NCI-H1092 (cell line): ENCODE results near the gene SLC25A21.
"Not testable (repeated sequence)": the region's sequence is repeated elsewhere in the genome, so short reads cannot be mapped to it uniquely, and the experiment has no call there.

Experiments used
- DNase-seq: peaks from one replicate; lab custom pipeline; 2025; lab: John Stamatoyannopoulos, UW

The SLC25A21 gene

DNA sequence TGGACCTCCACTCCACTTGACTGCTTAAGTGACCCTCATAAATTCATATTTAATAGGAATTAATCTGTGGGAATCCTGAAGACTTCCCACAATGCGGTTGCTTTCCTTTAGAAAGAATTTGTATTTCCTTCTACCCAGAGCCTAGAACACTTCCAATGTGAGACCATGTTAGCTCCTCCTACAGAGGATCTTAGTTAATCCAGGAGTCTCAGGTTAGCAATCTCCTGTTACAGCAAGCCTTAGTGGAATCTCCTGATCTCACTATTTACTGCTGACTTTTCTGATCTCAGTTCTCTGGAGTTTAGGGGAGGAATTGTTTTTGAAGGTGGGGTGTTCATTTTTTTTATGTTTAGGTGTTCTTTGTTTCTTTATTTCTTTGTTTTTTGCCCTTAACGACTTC lies 186.0 kb downstream of the SLC25A21 start:
- DNase-seq = no peak

DNA sequence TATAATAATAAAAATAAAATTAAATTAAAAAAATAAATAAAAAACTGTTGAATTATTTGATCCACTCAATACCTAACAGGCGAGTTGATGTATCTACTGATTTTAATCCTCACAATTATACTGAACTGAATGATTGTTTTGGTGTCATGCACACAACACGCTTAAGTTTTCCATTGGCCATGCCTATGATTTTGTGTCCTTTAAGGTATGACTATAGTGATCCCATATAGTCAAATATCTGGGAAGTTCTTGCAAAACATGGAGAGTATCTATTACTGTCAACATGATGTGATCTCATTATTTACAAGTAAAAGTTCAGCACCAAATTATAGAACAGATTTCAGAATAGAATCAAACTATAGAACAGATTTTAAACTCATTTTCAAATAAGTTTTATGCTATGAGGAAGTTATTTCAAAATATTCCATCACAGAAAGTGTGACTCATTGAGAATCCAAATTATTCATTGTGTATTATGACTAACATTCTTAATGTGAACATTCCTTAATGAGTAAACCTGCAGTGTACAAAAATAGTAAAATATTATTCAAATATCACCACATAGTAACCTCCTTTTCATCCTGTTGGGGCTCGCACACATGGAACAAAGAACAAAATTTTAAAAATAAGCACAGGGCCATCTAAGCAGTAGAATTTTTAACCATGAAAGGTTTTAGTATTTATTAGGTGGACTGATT lies 190.4 kb downstream of the SLC25A21 start:
- DNase-seq = no peak

DNA sequence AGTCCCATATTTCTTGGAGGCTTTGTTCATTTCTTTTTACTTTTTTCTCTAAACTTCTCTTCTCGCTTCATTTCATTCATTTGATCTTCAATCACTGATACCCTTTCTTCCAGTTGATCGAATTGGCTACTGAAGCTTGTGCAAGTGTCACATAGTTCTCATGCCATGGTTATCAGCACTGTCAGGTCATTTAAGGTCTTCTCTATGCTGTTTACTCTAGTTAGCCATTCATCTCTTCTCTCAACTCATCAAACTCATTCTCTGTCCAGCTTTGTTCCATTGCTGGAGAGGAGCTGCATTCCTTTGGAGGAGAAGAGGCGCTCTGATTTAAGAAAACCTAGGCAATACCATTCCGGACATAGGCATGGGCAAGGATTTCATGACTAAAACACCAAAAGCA lies 192.0 kb downstream of the SLC25A21 start:
- DNase-seq = not testable (repeated sequence)

DNA sequence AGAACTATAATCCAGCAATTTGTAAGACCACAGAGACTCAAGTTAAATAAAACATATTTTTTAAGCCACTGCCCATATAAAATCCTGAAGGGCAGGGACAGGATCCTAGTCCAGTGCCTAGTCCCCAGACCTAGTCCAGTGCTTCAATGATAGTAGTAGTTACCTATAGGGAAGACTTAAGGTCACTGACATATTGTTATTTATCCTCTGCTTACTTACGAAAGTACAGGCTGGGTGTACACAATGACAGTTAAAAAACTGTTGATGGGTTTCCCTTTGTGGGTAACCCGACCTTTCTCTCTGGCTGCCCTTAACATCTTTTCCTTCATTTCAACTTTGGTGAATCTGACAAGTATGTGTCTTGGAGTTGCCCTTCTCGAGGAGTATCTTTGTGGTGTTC lies 192.5 kb downstream of the SLC25A21 start:
- no peak for DNase-seq

DNA sequence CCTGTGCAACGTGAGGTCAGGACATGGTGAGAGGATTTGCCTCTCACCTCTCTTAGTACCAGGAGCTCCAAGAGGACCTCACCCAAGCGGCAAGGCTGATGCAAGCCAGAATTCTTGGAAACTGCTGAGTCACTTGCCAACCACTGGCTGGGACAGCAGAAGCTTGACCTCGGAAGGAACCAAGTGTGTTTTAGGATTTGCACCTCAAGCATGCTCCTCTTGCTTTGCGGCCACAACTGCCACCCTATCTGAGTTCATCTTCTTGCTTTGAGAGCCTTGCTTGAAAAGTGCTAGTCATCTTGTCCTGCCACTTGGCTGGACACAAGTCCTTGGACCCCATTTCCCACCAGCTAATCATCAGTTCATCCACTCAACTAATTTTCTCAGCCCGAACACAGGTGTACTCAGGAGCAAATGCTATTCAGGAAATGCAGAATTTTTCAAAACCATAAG lies 195.8 kb downstream of the SLC25A21 start:
- no peak for DNase-seq

DNA sequence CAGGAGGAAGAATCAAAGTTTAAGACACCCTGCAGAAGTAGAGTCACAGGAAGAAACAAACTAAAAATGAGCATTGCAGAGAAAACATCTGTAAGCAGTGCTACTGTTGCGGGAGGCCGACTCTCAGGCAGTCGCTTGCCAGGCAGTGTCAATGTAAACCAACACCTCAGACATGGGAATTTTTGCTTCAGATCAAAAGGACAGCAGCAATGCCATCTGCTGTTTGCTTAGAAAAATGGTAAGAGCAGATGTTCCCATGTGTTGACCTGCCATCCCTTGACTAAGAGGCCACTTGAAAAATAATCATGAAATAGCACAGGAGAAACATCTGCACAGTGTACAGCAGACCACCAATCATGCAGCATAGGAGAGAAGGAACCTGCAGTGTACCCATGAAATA lies 196.6 kb downstream of the SLC25A21 start:
- DNase-seq = no peak

DNA sequence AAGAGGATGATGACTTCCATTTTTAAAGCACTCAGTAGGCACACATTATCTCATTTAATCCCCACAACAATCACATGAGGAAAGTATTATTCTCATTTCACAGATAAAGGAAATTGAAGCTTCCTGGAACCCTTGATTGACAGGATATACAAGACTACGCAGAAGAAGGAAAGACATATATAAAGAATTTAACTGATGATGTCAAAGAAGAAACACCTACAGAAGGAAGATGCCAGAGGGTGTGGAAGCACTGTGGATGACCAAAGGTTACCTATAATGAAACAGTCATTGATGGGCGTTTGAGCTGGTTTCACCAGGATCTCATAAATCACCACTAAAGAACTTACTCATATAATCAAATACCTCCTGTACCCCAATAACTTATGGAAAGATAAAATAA lies 197.4 kb downstream of the SLC25A21 start:
- no peak for DNase-seq

DNA sequence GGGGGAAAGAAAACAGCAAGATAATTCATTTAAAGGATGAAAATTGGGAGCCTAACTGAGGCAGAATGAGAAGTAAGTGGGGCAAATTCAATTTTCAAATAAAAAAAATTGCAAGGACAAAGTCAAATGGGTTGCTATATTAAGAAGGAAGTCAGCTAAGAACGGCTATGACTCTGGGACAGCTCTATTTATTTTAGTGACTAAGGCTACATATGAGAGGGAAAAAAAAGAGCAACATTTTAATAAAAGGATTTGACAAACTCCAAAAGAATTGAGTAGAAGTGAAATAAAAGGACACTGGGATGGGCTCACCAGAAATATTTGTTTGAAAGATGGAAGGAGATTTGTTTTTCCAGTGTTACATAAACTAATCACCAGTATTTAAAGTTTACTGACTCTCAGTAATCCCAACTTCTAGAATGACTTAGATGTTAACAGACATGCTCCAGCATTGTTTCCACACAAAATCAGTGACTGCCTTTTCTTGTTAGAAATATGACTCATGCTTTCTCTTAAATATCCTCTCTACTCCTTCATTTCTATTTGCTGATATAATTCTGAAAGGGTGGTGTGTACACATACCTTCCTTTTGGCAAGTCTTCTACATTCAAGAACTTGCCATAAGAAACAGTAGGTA lies 198.5 kb downstream of the SLC25A21 start:
- DNase-seq = no peak

DNA sequence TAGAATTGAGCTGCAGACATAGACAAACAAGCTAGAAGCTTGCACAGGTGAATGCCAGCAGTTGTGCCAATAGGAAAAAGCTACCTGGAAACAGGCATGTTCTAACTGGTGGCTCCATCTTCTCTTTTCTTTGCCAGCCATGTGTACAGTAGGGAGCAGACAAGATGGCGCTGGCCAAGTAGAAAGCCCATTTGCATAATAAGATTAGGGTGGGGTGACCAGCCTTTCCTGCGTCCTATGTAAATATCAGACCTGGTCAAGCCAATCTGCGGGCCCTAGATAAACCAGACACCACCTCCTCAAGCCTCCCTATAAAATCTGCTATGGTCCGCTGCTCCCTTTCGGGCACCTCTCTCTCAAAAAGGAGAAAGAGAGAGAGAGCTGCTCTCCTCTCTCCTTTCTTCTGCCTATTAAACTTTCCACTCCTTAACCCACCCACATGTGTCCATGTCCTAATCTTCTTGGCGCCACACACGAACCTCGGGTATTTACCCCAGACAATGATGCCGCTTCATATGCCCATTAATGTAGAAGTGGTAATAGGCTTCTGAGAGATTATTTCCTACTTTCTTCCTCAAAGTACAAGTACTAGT lies 201.0 kb downstream of the SLC25A21 start:
- DNase-seq = no peak

DNA sequence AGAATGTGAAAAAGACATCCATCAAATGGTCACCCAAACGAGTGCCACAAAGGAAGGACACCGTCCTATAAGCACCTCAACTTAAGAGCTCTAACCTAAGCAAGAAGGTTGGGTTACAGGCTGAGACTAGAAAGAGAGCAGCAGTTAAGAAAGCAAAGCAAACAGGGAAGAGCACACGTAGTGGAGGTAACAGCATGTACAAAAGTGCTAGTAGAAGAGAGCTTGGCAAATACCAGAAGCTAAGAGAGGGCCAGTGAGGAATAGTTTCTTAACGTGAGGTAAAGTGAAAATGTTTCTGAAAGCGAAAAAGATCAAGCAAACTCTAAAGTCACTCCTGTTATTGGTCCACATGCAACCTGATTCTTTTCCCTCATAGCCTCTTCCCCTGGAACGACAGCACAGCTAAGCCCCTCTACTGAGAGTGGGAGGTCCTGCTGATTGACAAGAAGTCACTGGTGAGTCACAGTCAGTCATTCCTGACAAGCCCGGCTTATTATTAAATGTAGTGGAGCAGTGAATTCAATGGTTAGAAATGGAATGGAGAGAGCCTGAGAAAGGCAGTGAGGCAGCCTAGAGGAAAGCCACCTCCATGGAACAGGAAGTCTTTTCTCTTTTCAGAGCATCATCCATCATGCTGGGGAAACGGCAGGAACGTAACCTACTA lies 204.4 kb downstream of the SLC25A21 start:
- no peak for DNase-seq

DNA sequence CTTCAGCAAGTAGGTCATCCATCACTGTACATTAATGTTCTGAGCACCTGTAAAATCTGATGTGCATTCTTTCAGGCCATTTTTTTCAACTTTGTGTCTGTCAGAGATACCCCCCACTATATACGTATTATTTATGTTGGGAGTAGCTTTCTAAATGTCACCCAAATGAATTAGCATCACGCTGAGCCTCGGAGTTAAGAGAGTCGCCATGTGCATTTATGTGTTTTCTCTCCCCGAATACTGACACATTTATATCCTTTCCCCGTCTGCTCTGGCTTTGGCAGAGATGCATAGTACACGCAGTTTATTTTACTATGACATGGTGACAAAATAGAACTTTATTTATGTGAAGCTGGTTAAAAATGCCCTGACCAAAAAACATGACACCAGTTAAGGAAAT lies 216.4 kb downstream of the SLC25A21 start:
- no peak for DNase-seq

DNA sequence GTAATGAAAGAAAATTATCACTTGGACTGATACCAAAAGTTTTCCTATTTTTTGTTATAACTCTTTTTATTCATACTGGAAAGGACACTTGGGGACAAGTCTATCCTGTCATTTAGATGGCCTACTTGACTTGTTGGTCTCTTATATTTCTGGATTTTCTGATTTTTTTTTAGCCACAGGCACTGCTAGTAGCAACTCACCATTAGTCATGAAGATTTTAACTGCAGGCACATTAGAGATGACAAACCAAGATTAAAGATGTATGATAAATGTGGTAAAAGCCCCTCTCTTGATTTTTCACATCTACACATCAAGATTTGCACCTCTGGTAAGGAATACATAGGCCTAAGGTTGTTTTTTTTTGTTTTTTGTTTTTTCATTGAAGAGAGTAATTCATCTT lies 217.0 kb downstream of the SLC25A21 start:
- no peak for DNase-seq

DNA sequence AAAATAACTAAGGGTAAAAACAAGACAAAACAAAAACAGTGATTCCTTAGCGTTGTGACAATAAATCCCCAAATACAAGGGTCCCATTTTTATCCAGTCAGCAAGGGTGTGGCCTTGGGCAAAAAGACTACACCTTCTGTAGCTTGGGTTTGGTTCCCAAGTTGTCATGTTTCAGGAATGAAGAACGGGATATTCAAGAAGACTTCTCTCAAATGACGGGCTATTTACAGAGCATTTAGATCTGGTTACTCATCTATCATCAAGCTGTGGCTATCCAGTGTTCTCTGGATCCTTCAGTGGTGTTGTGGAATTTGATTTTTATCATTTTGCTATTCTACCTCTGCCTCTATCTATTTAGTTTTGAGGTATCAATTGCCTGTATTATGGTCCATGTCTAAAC lies 219.7 kb downstream of the SLC25A21 start:
- DNase-seq = no peak

DNA sequence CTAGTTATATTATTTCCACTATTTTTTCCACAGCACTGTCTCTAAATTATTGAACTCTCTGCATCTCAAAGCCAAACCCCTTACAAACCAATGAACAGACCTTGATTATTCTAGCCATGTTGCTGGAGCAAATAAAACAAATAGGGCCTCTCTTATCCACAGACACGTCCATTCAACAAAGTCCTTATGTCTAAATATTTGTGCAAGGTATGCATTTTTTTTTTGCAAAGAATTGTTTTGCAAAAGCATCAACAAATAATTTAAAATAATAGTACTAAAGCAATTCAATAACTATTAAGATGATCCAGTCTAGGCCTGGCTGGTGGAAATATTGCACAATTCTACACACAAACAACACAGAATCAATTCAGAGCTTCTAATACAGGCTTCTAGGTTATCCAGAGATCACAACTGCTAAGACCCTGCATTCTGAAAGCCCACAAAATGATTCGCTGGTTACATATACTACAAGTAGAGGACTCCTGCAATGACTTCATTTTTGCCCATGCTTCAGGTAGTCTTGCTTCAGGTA lies 221.0 kb downstream of the SLC25A21 start:
- DNase-seq = no peak

DNA sequence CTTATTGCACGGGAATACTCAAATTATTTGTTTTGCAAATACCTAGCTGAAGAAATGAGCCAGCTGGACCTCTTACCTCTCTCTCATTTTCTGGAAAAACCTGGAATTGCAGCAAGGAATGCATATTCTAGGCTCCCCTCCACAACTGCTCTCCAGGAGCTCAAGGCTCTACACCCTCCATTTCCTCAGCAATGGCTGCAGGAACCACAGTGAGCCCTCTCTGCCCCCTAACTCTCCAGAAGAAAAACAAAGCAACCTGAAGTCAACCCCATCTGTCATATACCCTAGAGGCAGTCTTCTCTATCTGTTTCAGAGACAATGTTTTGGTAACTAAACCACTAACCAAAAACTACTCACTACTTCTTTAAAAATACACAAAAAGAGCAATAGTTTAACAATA lies 221.6 kb downstream of the SLC25A21 start:
- DNase-seq = no peak

DNA sequence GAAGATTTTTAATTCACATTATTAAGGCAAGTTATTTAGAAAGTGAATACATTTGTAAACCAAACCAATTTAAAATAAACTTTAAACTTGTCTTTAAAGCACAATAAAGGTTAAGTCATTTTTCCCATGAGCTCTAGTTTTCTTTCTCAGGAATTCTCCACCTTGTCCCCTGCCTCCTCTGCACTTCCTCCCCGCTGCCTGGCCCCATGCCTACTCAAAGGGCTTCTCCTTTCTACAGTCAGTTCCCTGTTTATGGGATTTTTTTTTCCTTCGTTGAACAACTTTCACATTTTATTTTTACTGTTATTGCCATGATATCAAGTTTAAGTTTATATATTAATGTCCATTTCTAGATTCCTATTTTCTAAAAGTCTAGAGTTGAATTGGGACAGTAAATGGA lies 223.0 kb downstream of the SLC25A21 start:
- no peak for DNase-seq

DNA sequence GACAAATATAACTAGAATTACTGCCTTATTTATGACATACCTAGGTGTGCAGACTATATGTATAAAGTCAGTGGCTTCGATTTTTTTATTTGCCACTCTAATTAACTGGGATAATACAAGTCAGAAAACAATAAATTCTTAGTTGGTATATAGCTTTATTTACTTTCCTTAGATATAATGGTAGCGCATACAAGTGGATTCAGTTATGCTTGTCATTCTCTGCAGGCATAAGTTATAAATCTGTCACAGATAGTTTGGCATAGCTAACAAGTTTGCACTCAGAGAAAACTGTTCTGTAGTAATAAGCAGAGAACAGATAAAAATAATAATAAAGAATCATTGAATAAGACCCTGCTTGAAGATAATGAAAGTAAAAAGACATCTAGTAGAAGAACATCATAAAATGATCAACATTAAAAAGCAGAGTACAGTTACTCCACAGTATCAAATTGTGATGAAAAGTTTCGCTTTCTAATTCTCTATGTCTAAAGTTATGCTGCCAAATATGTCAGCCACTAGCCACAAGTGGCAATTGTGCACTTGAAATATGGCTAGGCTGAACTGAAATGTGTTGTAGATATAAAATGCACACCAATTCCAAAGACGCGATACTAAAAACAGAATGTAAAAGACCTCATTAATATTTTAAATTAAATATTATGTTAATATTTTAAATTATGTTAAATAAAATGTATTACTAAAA lies 224.1 kb downstream of the SLC25A21 start:
- no peak for DNase-seq

DNA sequence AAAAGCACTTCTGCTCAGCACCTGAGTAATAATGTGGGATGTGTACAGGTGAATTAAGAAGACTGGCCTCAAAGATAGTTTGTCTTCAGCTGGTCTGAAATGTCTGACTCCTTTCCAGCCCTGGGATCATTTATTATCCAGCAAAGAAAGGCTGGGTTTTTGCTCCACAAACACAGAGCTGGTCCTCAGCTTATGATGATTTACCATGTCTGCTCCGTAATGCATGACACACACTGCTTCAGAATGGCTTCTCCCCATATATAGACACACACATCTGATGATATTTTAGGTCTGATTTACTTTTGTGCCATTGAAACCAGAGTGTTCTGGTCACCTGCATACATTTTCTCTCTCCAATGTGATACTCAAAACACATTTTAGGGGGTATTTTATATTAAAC lies 225.0 kb downstream of the SLC25A21 start:
- no peak for DNase-seq

DNA sequence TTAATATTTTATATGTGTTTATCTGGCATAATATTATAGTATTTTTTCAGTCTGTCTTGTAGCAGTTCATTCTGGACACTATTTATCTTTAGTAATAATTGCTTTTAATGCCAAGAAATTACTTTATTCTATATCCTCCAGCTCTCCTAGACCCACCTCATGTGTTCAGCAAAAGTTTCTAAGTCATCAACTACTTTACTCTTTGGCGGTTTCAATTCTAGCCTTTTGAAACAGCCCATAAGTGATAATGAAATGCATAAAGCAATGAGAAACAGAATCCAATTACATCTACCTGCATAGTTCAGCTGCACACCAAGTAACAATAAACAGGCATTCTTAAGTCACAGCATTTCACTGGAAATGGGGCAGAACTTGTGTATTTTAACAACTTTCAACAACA lies 225.5 kb downstream of the SLC25A21 start:
- no peak for DNase-seq

DNA sequence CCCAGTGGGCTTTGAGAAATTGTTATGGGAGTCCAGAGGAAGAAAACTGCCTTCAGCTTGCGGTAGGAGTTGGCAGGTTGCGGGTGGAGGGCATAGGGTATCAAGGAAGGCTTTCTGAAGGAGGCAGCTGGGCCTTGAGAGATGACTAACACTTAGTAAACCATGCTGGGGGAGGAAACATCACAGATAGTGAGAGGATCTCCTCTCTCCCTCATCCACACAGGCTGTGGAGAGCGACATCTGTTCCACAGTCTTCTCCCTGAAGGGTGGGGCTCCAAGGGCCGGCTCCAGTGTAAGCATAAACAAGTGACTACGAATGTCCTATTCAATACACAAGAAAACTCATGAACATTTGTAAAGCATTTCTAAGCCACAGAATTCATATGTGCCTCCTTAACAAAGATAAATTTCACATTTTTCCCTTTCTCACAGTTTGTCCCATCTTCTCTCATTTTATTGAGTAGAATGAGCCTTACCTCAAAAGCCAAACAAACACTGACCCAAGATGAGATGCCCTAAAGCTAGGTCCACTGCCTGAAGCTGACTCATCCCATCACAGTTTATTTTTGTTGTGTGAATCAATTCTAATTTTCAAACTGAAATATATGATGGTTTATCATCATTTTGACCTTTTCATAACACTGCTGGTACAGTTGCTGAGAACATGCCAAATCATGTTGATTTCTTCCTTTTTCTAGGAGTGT lies 227.9 kb downstream of the SLC25A21 start:
- no peak for DNase-seq

DNA sequence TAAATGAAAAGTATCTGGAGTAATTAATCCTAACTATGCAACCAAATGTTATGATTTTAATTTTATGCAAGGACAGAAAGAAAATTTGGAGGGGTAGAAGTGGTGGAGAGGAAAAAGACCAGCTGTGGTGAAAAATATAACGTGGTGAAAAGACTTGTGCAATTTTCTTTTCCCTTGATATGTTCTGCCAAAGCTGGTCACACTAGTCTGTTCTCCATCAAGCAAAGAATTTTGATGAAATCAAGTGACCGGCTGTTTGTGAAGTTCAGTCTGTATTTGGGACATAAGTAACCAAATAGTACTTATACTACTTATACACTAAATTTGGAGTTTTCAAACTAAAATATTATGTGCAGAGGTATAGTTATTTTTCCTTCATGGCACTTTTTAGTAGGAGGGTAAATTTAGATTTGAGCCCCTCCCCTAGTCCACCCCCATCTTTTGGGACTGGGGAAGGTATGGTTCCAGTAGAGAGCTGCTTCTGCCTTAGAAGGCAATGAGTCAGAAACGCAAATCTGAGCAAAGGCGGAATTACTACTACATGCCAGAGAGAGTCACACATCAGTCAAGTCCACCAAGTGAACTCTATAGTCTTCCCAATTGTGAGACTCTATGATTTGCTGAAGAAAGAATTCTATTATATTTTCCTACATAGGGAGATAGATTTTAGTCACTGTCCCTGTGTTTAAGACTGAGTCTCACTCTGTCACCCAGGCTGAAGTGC lies 229.7 kb downstream of the SLC25A21 start:
- no peak for DNase-seq
